Activated T-cell treated with anti-CD3 and anti-CD28 coated beads, Interleukin-2, amount 50 U/mL, for 72 hours (primary cell): ENCODE results near the gene SH3GLB2. TPM values are rescaled to one million over a fixed set of nuclear protein-coding genes. Genes with fewer than 3 reads are reported as not detected.
"Not testable (repeated sequence)": the region's sequence is repeated elsewhere in the genome, so short reads cannot be mapped to it uniquely, and the experiment has no call there.

Experiments
- ATAC-seq, 2 donors: fragments of 150-1000 bp; cut with Tn5 transposase; replicated peaks in 1 of 2; 2 replicates each; pipeline ENCODE4 v1.10.0; 2021; ENCODE audit warnings: moderate library complexity in 2 of 2, mild to moderate bottlenecking in 1 of 2
- DNase-seq, 2 donors: peaks; one replicate each; pipeline ENCODE4 v3.0.0; 2021 to 2022; ENCODE audit warnings: mixed read lengths in 1 of 2
- H3K27ac Mint-ChIP-seq: one replicate; pipeline ENCODE4 v1.8.0; 2022; ENCODE audit warnings: mild to moderate bottlenecking, moderate library complexity, mixed read lengths
- H3K27me3 Mint-ChIP-seq: one replicate; pipeline ENCODE4 v1.8.0; 2022; ENCODE audit warnings: low read depth, mixed read lengths
- H3K36me3 Mint-ChIP-seq, 2 donors: one replicate each; pipeline ENCODE4 v1.8.0; 2022; ENCODE audit warnings: mixed read lengths in 2 of 2, mild to moderate bottlenecking in 1 of 2; ENCODE audit not compliant: insufficient read depth in 2 of 2
- H3K4me1 Mint-ChIP-seq: one replicate; pipeline ENCODE4 v1.8.0; 2022; ENCODE audit warnings: low read depth, mixed read lengths
- H3K4me3 Mint-ChIP-seq, 2 donors: one replicate each; pipeline ENCODE4 v1.8.0; 2022; ENCODE audit warnings: mild to moderate bottlenecking in 2 of 2, mixed read lengths in 2 of 2, moderate library complexity in 2 of 2
- H3K9me3 Mint-ChIP-seq, 2 donors: one replicate each; pipeline ENCODE4 v1.8.0; 2022; ENCODE audit warnings: mixed read lengths in 2 of 2
- total RNA-seq, 2 donors: library from RNA; stranded (reverse); gene quantifications; one replicate each; pipeline ENCODE4 v1.2.3, GENCODE V29; 2022

The SH3GLB2 gene
- total RNA-seq, 2 donors from 2014 or later: 41.3 to 41.8 TPM

GRCh38 chr9:129008986-129009583 is 19.0 kb downstream of the SH3GLB2 start:
- no peaks in the 10 kb centered on the region for H3K4me1 Mint-ChIP-seq
- no peak overlapping the region for H3K27ac Mint-ChIP-seq

GRCh38 chr9:129008469-129008965 is 19.6 kb downstream of the SH3GLB2 start:
- no peak overlapping the region for H3K4me3 Mint-ChIP-seq
- H3K4me1 Mint-ChIP-seq: no peaks in the 10 kb centered on the region
- DNase-seq (no peak), ATAC-seq (peak in 1 of 2 donors; percentile 2)
- H3K36me3 Mint-ChIP-seq: peaks cover 0 to 3% of the 10 kb centered on the region in 2 donors
- H3K9me3 Mint-ChIP-seq: no peaks in the 10 kb centered on the region
- no peaks in the 10 kb centered on the region for H3K27me3 Mint-ChIP-seq
- no peak overlapping the region for H3K27ac Mint-ChIP-seq

More at GRCh38 chr9:129008986-129009583, 19.0 kb downstream of the SH3GLB2 start:
- Mint-ChIP-seq H3K4me3 (no peak overlapping the region), H3K9me3 (no peaks in the 10 kb centered on the region), H3K27me3 (no peaks in the 10 kb centered on the region), H3K36me3 (peaks cover 0 to 3% of the 10 kb centered on the region in 2 donors)
- no peak for DNase-seq
- no peak for ATAC-seq

- DNase-seq (no peak), ATAC-seq (no peak)
- Mint-ChIP-seq H3K36me3 (peaks cover 2 to 3% of the 10 kb centered on the region in 2 donors), H3K4me1 (no peaks in the 10 kb centered on the region), H3K27me3 (no peaks in the 10 kb centered on the region), H3K4me3 (no peak overlapping the region), H3K9me3 (no peaks in the 10 kb centered on the region), H3K27ac (peak overlapping the region; percentile 40)
Measured at GRCh38 chr9:129007766-129008468, 20.2 kb downstream of the SH3GLB2 start.

GRCh38 chr9:129007035-129007765 is 20.9 kb downstream of the SH3GLB2 start:
- ATAC-seq (no peak), DNase-seq (no peak)
- no peak overlapping the region for H3K4me3 Mint-ChIP-seq
- no peaks in the 10 kb centered on the region for H3K27me3 Mint-ChIP-seq
- H3K9me3 Mint-ChIP-seq: no peaks in the 10 kb centered on the region
- peaks cover 2 to 6% of the 10 kb centered on the region in 2 donors for H3K36me3 Mint-ChIP-seq
- H3K27ac Mint-ChIP-seq: no peak overlapping the region
- no peaks in the 10 kb centered on the region for H3K4me1 Mint-ChIP-seq

DNA sequence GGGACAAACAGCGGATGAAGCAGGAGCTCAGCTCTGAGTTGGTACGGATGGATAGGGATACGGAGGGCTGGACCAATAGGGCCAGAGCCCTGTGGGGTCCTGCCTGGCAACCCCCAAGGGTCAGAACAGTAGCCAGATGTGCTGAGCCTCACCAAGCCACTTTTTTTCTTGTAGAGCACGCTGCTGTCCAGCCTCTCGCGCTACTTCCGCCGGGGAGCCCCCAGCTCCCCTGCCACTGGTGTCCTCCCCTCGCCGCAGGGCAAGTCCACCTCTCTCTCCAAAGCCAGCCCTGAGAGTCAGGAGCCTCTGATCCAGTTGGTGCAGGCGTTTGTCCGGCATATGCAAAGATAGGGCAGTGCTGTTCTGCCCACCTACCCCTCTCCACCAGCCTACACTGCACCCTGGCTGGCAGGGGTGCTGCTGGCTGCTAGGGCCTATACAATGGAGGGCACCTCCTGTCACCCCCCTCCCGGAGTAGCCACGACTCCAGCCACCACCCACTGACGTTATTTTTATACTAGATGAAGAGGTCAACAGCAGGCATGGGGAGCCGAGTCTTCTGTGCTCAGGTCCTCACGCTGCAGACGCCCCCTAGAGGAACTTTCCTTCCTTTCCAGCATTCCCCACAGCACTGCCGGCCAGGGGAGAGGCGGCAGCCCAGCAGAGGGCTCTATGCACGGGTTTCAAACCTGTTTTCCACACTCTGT is 21.6 kb downstream of the SH3GLB2 start:
- ATAC-seq (peak; percentile 70 to 73), DNase-seq (peak; percentile 47 to 56)
- Mint-ChIP-seq H3K4me3 (no peak overlapping the region), H3K27me3 (no peaks in the 10 kb centered on the region), H3K36me3 (peaks cover 2 to 8% of the 10 kb centered on the region in 2 donors), H3K9me3 (no peaks in the 10 kb centered on the region), H3K4me1 (no peaks in the 10 kb centered on the region), H3K27ac (no peak overlapping the region)

DNA sequence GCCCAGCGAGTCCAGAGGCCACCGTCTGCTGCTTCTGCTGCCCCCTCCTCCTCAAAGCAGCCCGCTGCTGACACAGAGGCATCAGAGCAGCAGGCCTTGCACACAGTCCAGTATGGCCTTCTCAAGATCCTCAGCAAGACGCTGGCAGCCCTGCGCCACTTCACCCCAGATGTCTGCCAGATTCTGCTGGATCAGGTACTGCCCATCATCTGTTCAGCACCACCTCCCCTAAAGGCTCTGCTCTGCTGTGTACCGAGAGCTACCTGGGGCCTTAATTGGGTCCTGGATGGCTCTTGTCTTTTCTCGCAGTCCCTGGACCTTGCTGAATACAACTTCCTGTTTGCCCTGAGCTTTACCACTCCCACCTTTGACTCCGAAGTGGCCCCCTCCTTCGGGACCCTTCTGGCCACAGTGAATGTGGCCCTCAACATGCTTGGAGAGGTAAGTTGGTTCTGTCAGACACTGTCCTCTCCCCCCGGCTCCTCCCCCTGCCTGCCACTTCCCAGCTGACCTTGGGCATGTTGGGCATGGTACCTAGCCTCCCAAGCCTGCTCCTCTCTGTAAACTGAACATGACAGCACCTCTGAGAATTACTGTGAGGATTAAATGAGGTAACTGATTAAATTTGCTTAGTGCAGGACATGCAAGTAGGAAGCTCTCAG is 22.7 kb downstream of the SH3GLB2 start:
- H3K27ac Mint-ChIP-seq: no peak overlapping the region
- H3K4me3 Mint-ChIP-seq: no peak overlapping the region
- H3K9me3 Mint-ChIP-seq: no peaks in the 10 kb centered on the region
- peaks cover 4 to 15% of the 10 kb centered on the region in 2 donors for H3K36me3 Mint-ChIP-seq
- no peak for ATAC-seq
- no peaks in the 10 kb centered on the region for H3K27me3 Mint-ChIP-seq
- no peaks in the 10 kb centered on the region for H3K4me1 Mint-ChIP-seq
- no peak for DNase-seq

DNA sequence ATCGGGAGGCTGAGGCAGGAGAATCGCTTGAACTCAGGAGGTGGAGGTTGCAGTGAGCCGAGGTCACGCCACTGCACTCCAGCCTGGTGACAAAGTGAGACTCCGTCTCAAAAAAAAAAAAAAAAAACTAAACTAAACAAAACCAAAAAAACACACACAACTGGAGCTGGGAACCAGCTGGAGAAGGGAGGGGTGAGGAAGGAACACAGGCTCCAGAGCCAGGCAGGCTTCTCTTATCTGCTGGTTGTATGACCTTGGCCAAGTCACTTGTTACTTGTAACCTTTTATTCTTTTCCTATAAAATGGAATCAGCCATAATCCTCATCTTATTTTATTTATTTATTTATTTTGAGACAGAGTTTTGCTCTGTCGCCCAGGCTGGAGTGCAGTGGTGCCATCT is 24.0 kb downstream of the SH3GLB2 start:
- H3K9me3 Mint-ChIP-seq, ATAC-seq, H3K27ac Mint-ChIP-seq, H3K4me3 Mint-ChIP-seq, H3K27me3 Mint-ChIP-seq, DNase-seq, H3K4me1 Mint-ChIP-seq: not testable (repeated sequence)
- peaks cover 4 to 15% of the 10 kb centered on the region in 2 donors for H3K36me3 Mint-ChIP-seq

DNA sequence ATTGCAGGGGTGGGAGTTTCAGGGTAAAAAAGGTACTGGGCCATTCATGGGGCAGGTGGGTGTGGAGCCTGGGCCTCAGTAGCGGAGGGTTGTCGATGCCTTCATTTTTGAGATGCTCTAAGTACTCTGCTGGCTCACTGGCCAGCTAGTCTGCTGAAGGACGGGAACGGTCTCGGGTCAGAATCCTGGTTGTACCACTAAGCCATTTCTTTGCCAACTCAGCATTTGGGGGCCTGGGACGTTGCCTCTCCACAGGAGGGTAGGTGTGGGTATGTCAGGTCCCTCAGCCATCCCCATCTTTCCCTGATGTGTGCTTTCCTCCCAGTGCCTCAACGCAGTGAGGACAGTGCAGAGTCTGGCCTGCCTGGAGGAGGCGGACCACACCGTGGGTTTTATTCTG is 25.1 kb downstream of the SH3GLB2 start:
- ATAC-seq: no peak
- Mint-ChIP-seq H3K9me3 (no peaks in the 10 kb centered on the region), H3K27me3 (no peaks in the 10 kb centered on the region), H3K27ac (no peak overlapping the region), H3K4me3 (no peak overlapping the region), H3K36me3 (peaks cover 6 to 19% of the 10 kb centered on the region in 2 donors), H3K4me1 (no peaks in the 10 kb centered on the region)
- DNase-seq: no peak

- peaks cover 9 to 25% of the 10 kb centered on the region in 2 donors for H3K36me3 Mint-ChIP-seq
- H3K27ac Mint-ChIP-seq: no peak overlapping the region
- no peak for DNase-seq
- no peaks in the 10 kb centered on the region for H3K4me1 Mint-ChIP-seq
- ATAC-seq: no peak
- H3K9me3 Mint-ChIP-seq: no peaks in the 10 kb centered on the region
- H3K4me3 Mint-ChIP-seq: no peak overlapping the region
- no peaks in the 10 kb centered on the region for H3K27me3 Mint-ChIP-seq
Measured at GRCh38 chr9:129001504-129002325, 26.4 kb downstream of the SH3GLB2 start.

- Mint-ChIP-seq H3K27ac (no peak overlapping the region), H3K4me1 (no peaks in the 10 kb centered on the region), H3K9me3 (no peaks in the 10 kb centered on the region), H3K27me3 (no peaks in the 10 kb centered on the region), H3K36me3 (peaks cover 12 to 35% of the 10 kb centered on the region in 2 donors), H3K4me3 (no peak overlapping the region)
- DNase-seq: no peak
- ATAC-seq: no peak
Measured at GRCh38 chr9:128999581-129000206, 28.4 kb downstream of the SH3GLB2 start.

GRCh38 chr9:128998462-128998861 is 29.7 kb downstream of the SH3GLB2 start:
- Mint-ChIP-seq H3K4me3 (no peak overlapping the region), H3K36me3 (peaks cover 14 to 44% of the 10 kb centered on the region in 2 donors), H3K9me3 (no peaks in the 10 kb centered on the region), H3K4me1 (no peaks in the 10 kb centered on the region), H3K27ac (no peak overlapping the region), H3K27me3 (no peaks in the 10 kb centered on the region)
- no peak for ATAC-seq
- DNase-seq: no peak
